H1 (cell line): ENCODE results near the gene SLC12A8. TPM values are rescaled to one million over a fixed set of nuclear protein-coding genes. Genes with fewer than 3 reads are reported as not detected.

Experiments used
- CTCF ChIA-PET: fragments of 300-600 bp; sonication (Branson Sonifier 250); formaldehyde crosslinking; loops from one replicate; lab custom pipeline; 2021; ENCODE audit not compliant: partially characterized antibody; lab: Charles Lee
- POLR2A ChIA-PET: fragments of 300-600 bp; sonication (Branson Sonifier 250); formaldehyde crosslinking; loops from one replicate; lab custom pipeline; 2021; ENCODE audit warnings: inconsistent platforms; ENCODE audit not compliant: partially characterized antibody; lab: Charles Lee
- DNase-seq, 2 experiments: peaks; one replicate each; pipeline versions ENCODE4 v3.0.0 to v3.0.0-alpha.2; 2010 to 2022; ENCODE audit warnings: low spot score in 2 of 2, low read depth in 1 of 2, mixed read lengths in 1 of 2
- FAIRE-seq: peaks from 2 replicates; lab custom pipeline; 2011; peaks lifted over from hg19 to GRCh38; lab: Jason Lieb, UNC
- H2AFZ ChIP-seq: 2 replicates; pipeline ENCODE4 v1.8.1; 2012; ENCODE audit warnings: low read length, inconsistent platforms
- H2AK5ac ChIP-seq: 2 replicates; pipeline ENCODE4 v1.6.1; 2013; ENCODE audit warnings: low read depth, low read length
- H2BK120ac ChIP-seq: replicated peaks from 2 replicates; pipeline ENCODE3; 2013; ENCODE audit warnings: low read depth, low read length, inconsistent platforms
- H2BK12ac ChIP-seq: 2 replicates; pipeline ENCODE4 v1.6.1; 2013; ENCODE audit warnings: low read depth, low read length
- H2BK15ac ChIP-seq: 2 replicates; pipeline ENCODE4 v1.6.1; 2013; ENCODE audit warnings: low read length
- H2BK20ac ChIP-seq: 2 replicates; pipeline ENCODE4 v1.6.1; 2013; ENCODE audit warnings: low read length
- H2BK5ac ChIP-seq: 2 replicates; pipeline ENCODE4 v1.6.1; 2013; ENCODE audit warnings: low read depth, low read length
- H3K14ac ChIP-seq: 2 replicates; pipeline ENCODE4 v1.6.1; 2013; ENCODE audit warnings: inconsistent platforms; ENCODE audit not compliant: insufficient read length
- H3K18ac ChIP-seq: 2 replicates; pipeline ENCODE4 v1.6.1; 2013; ENCODE audit warnings: low read length; ENCODE audit errors: extremely low read depth
- H3K23ac ChIP-seq: 2 replicates; pipeline ENCODE4 v1.6.1; 2013; ENCODE audit warnings: inconsistent platforms; ENCODE audit not compliant: insufficient read length
- H3K23me2 ChIP-seq: 2 replicates; pipeline ENCODE4 v1.6.1; 2013; ENCODE audit warnings: low read depth, low read length
- H3K27ac ChIP-seq: 2 replicates; pipeline ENCODE4 v1.6.1; 2011; ENCODE audit warnings: low read depth, low read length, inconsistent platforms
- H3K27me3 ChIP-seq, 4 experiments: replicated peaks in 1 of 4; 1 replicate in 1 of 4; 2 replicates in 3 of 4; pipeline versions ENCODE4 v1.6.1 to v1.8.1; 2011 to 2013; ENCODE audit warnings: low read length in 3 of 4, mild to moderate bottlenecking in 3 of 4, inconsistent platforms in 2 of 4, mixed read lengths in 2 of 4, moderate library complexity in 1 of 4; ENCODE audit not compliant: control insufficient read depth in 3 of 4, insufficient read depth in 3 of 4; ENCODE audit errors: extremely low read depth in 1 of 4
- H3K36me3 ChIP-seq, 4 experiments: 2 replicates each; pipeline versions ENCODE4 v1.6.1 to v1.8.1; 2011 to 2013; ENCODE audit warnings: mild to moderate bottlenecking in 4 of 4, low read length in 3 of 4, moderate library complexity in 2 of 4, control low read depth in 1 of 4, inconsistent platforms in 1 of 4; ENCODE audit not compliant: insufficient read depth in 4 of 4, control insufficient read depth in 2 of 4
- H3K4ac ChIP-seq: replicated peaks from 2 replicates; pipeline ENCODE3; 2013; ENCODE audit warnings: low read length, low read depth, mixed read lengths, inconsistent platforms; ENCODE audit not compliant: insufficient read length
- H3K4me1 ChIP-seq, 4 experiments: replicated peaks in 1 of 4; 1 replicate in 1 of 4; 2 replicates in 3 of 4; pipeline versions ENCODE4 v1.6.1 to v1.8.1; 2011 to 2013; ENCODE audit warnings: low read length in 3 of 4, inconsistent platforms in 2 of 4, mixed read lengths in 1 of 4; ENCODE audit not compliant: insufficient read depth in 4 of 4, control insufficient read depth in 3 of 4
- H3K4me2 ChIP-seq, 2 experiments: 2 replicates each; pipeline versions ENCODE4 v1.6.1 to v1.8.1; 2011 to 2013; ENCODE audit warnings: low read depth in 2 of 2, low read length in 2 of 2, control low read depth in 1 of 2, inconsistent platforms in 1 of 2, mild to moderate bottlenecking in 1 of 2; ENCODE audit not compliant: insufficient read depth in 1 of 2
- H3K4me3 ChIP-seq, 4 experiments: fragments of 200-600, 300-600 bp in 1 of 4; sonication (generic), shearing (Covaris generic), sonication (Bioruptor Twin) in 1 of 4; 2 replicates each; pipeline versions ENCODE4 v1.5.1 to v1.8.1; 2011 to 2016; ENCODE audit warnings: low read length in 4 of 4, low read depth in 3 of 4, control low read depth in 2 of 4, inconsistent platforms in 2 of 4, mild to moderate bottlenecking in 2 of 4, mixed read lengths in 1 of 4, moderate library complexity in 1 of 4; ENCODE audit not compliant: insufficient read depth in 2 of 4; ENCODE audit errors: extremely low read depth in 1 of 4
- H3K56ac ChIP-seq: replicated peaks from 2 replicates; pipeline ENCODE3; 2013; ENCODE audit warnings: low read depth, mild to moderate bottlenecking, mixed read lengths, low read length, inconsistent platforms; ENCODE audit not compliant: insufficient read length
- H3K79me1 ChIP-seq: 2 replicates; pipeline ENCODE4 v1.6.1; 2013; ENCODE audit warnings: low read depth, low read length, control low read depth
- H3K79me2 ChIP-seq, 2 experiments: 2 replicates each; pipeline versions ENCODE4 v1.6.1 to v1.8.1; 2012 to 2013; ENCODE audit warnings: low read length in 2 of 2, mild to moderate bottlenecking in 2 of 2, inconsistent platforms in 1 of 2; ENCODE audit not compliant: insufficient read depth in 2 of 2, control insufficient read depth in 1 of 2
- H3K9ac ChIP-seq, 4 experiments: replicated peaks in 1 of 4; 1 replicate in 1 of 4; 2 replicates in 3 of 4; pipeline versions ENCODE4 v1.6.1 to v1.8.1; 2011 to 2013; ENCODE audit warnings: low read depth in 3 of 4, low read length in 3 of 4, control low read depth in 2 of 4, mild to moderate bottlenecking in 2 of 4, moderate library complexity in 2 of 4, inconsistent platforms in 1 of 4; ENCODE audit errors: extremely low read depth in 1 of 4
- H3K9me3 ChIP-seq, 2 experiments: 2 replicates each; pipeline versions ENCODE4 v1.6.1 to v1.8.1; 2012 to 2013; ENCODE audit warnings: mild to moderate bottlenecking in 2 of 2, moderate library complexity in 2 of 2, control low read depth in 1 of 2, inconsistent platforms in 1 of 2, low read depth in 1 of 2, low read length in 1 of 2, mixed read lengths in 1 of 2; ENCODE audit not compliant: insufficient read depth in 2 of 2
- H4K20me1 ChIP-seq, 2 experiments: replicated peaks in 1 of 2; 2 replicates each; pipeline versions ENCODE3 to v1.8.1; 2011 to 2013; ENCODE audit warnings: inconsistent platforms in 2 of 2, low read length in 2 of 2, mild to moderate bottlenecking in 1 of 2; ENCODE audit not compliant: insufficient read depth in 2 of 2, control insufficient read depth in 1 of 2
- H4K5ac ChIP-seq: 2 replicates; pipeline ENCODE4 v1.6.1; 2013; ENCODE audit warnings: low read length, low read depth, mixed read lengths, inconsistent platforms; ENCODE audit not compliant: insufficient read length
- H4K8ac ChIP-seq: 2 replicates; pipeline ENCODE4 v1.8.0; 2013; ENCODE audit warnings: mild to moderate bottlenecking, moderate library complexity, low read length, inconsistent platforms; ENCODE audit not compliant: insufficient read depth; ENCODE audit errors: extremely low read depth
- H4K91ac ChIP-seq: replicated peaks from 2 replicates; pipeline ENCODE3; 2013; ENCODE audit warnings: low read length, mixed read lengths, inconsistent platforms; ENCODE audit not compliant: insufficient read length
- ASH2L ChIP-seq: fragments of 200-600, 300-600 bp; sonication (generic); IDR thresholded peaks from one replicate; pipeline ENCODE4 v1.7.1; 2017; ENCODE audit warnings: low read length
- BACH1 ChIP-seq: IDR thresholded peaks from 2 replicates; pipeline ENCODE4 v1.6.1; 2012; ENCODE audit warnings: low read length, improper control_type of control experiment
- CEBPB ChIP-seq: IDR thresholded peaks from 2 replicates; pipeline ENCODE4 v1.6.1; 2012; ENCODE audit warnings: low read depth, low read length
- CHD1 ChIP-seq: IDR thresholded peaks from 2 replicates; pipeline ENCODE4 v1.6.1; 2012; ENCODE audit warnings: low read depth, low read length, improper control_type of control experiment
- CREB1 ChIP-seq: IDR thresholded peaks from 2 replicates; pipeline ENCODE4 v1.6.1; 2012; ENCODE audit warnings: inconsistent platforms
- CTBP2 ChIP-seq: IDR thresholded peaks from 2 replicates; pipeline ENCODE4 v1.7.0; 2011; ENCODE audit warnings: borderline replicate concordance, mild to moderate bottlenecking, moderate library complexity, mixed read lengths, low read length; ENCODE audit not compliant: insufficient read depth, insufficient read length
- KDM4A ChIP-seq: IDR thresholded peaks from one replicate; pipeline ENCODE4 v1.7.1; 2012; ENCODE audit warnings: low read depth, mild to moderate bottlenecking, moderate library complexity, low read length, inconsistent platforms; ENCODE audit not compliant: severe bottlenecking
- NRF1 ChIP-seq: IDR thresholded peaks from 2 replicates; pipeline ENCODE4 v1.6.1; 2011; ENCODE audit warnings: mild to moderate bottlenecking, low read depth, low read length, improper control_type of control experiment
- RXRA ChIP-seq: IDR thresholded peaks from 2 replicates; pipeline ENCODE4 v1.6.1; 2011; ENCODE audit warnings: low read depth, mild to moderate bottlenecking, low read length, moderate library complexity; ENCODE audit not compliant: insufficient read depth
- SAP30 ChIP-seq: fragments of 300-600 bp; sonication (generic); IDR thresholded peaks from 2 replicates; pipeline ENCODE4 v1.7.1; 2012; ENCODE audit warnings: low read length, moderate library complexity, mild to moderate bottlenecking, inconsistent platforms; ENCODE audit not compliant: insufficient read depth, insufficient replicate concordance
- TEAD4 ChIP-seq: IDR thresholded peaks from 2 replicates; pipeline ENCODE4 v1.6.1; 2012; ENCODE audit warnings: low read depth, low read length, inconsistent platforms, mixed read lengths
- USF2 ChIP-seq: IDR thresholded peaks from 2 replicates; pipeline ENCODE4 v1.6.1; 2011; ENCODE audit warnings: low read length, improper control_type of control experiment
- WGBS, 2 experiments: shearing (Covaris generic) in 1 of 2; methylation state at CpG; one replicate each; pipeline versions ENCODE4 v1.1.6 to v1.1.7; 2013 to 2015; ENCODE audit warnings: low lambda C conversion rate in 2 of 2, mixed read lengths in 2 of 2, inconsistent platforms in 1 of 2, low coverage in 1 of 2, missing lambda C conversion rate in 1 of 2; ENCODE audit not compliant: insufficient replicate concordance in 2 of 2, insufficient coverage in 1 of 2, insufficient read length in 1 of 2; ENCODE audit errors: extremely low coverage in 1 of 2, missing lambda C conversion rate in 1 of 2; 5-methylcytosine and 5-hydroxymethylcytosine counted together
- polyA plus RNA-seq, 7 experiments: library from polyadenylated mRNA; depleted of rRNA in 3 of 7; stranded (reverse) in 5 of 7; unstranded in 2 of 7; fragments of >200 nt in 5 of 7; fragments of 200-250 nt in 2 of 7; gene quantifications; 1 replicate in 5 of 7; 2 replicates in 1 of 7; 4 replicates in 1 of 7; pipeline versions ENCODE4 v1.2.1 to v1.2.3, GENCODE V29; 2011 to 2013; ENCODE audit warnings: missing spikeins in 2 of 7, mixed read lengths in 2 of 7
- total RNA-seq: library from RNA; stranded (reverse); fragmentation: NEBNext Ultra II Directional; extraction: Animal tissue kit (Norgen Biotek cat#: 25700); gene quantifications from 2 replicates; pipeline ENCODE4 v1.2.1, GENCODE V29; 2021

SLC12A8 gene
- total and polyA plus RNA-seq, 2 of the 8 experiments (the other 6 are each of a cell fraction or from before 2014, with no cell fraction given) = 13.7 to 14.4 TPM

- H2BK120ac ChIP-seq = no peak overlapping the region
- no peak overlapping the region for H2BK5ac ChIP-seq
- H3K79me1 ChIP-seq = no peaks in the 10 kb centered on the region
- H3K4me3 ChIP-seq = no peak overlapping the region
- H2AFZ ChIP-seq = no peak overlapping the region
- H3K18ac ChIP-seq = no peak overlapping the region
- no peak overlapping the region for H3K9ac ChIP-seq
- H3K23ac ChIP-seq = no peak overlapping the region
- ChIA-PET CTCF (interaction anchor here (0.7 to 3.3 kb wide), 4 partner anchors 18 to 152 kb away, joined by 3 to 13 read pairs (median 3); no protein-coding TSS in a partner anchor), POLR2A (no interaction called here)
- H4K20me1 ChIP-seq = no peaks in the 10 kb centered on the region
- no peak overlapping the region for H2AK5ac ChIP-seq
- no peaks in the 10 kb centered on the region for H3K36me3 ChIP-seq
- no peak overlapping the region for H2BK15ac ChIP-seq
- FAIRE-seq (no peak), DNase-seq (no peak)
- H3K27me3 ChIP-seq = peaks cover 0 to 8% (median 5%) of the 10 kb centered on the region in 4 experiments; a peak in 5 of 7 replicates
- H3K9me3 ChIP-seq = no peaks in the 10 kb centered on the region
- H4K5ac ChIP-seq = no peak overlapping the region
- no peak overlapping the region for H4K8ac ChIP-seq
- no peak overlapping the region for H4K91ac ChIP-seq
- no peak overlapping the region for H3K56ac ChIP-seq
- no peak overlapping the region for H3K14ac ChIP-seq
- no peak overlapping the region for H3K27ac ChIP-seq
- H3K79me2 ChIP-seq = no peaks in the 10 kb centered on the region
- no peak overlapping the region for H2BK12ac ChIP-seq
- peaks cover 7% of the 10 kb centered on the region; the same call in 1 of the 2 replicates for H3K23me2 ChIP-seq
- H2BK20ac ChIP-seq = no peak overlapping the region
- H3K4me2 ChIP-seq = no peak overlapping the region
- WGBS, 2 experiments = 90% methylated on average over 10 of the region's 10 CpGs; no CpG with 5 or more reads in 1 of the 2 experiments
- peaks cover 15 to 35% (median 28%) of the 10 kb centered on the region in 4 experiments for H3K4me1 ChIP-seq
- no peak overlapping the region for H3K4ac ChIP-seq
- TF ChIP-seq KDM4A (no peak), CHD1 (no peak), CTBP2 (no peak), ASH2L (no peak), CEBPB (no peak), RXRA (no peak), BACH1 (no peak), NRF1 (no peak), SAP30 (no peak), USF2 (no peak), TEAD4 (no peak), CREB1 (no peak)
These were observed 66.6 kb downstream of the SLC12A8 start for GRCh38 chr3:125145751-125146475.
